Skeletal muscle cell (primary cell): Measurements from ENCODE around the gene SPATA2.
"Not testable (repeated sequence)": the region's sequence is repeated elsewhere in the genome, so short reads cannot be mapped to it uniquely, and the experiment has no call there.

Experiments used
- DNase-seq: peaks from one replicate; pipeline ENCODE4 v3.0.0-alpha.2; 2010; ENCODE audit warnings: low read depth
- H3K4me3 ChIP-seq: 2 replicates; pipeline ENCODE4 v1.5.1; 2011; ENCODE audit warnings: low read depth, mild to moderate bottlenecking, control low read depth, low read length, moderate library complexity

Gene SPATA2

GRCh38 chr20:49867453-49868215, 47.7 kb downstream of the SPATA2 start:
- DNase-seq = no peak
- no peak overlapping the region for H3K4me3 ChIP-seq

GRCh38 chr20:49866051-49866450, 49.3 kb downstream of the SPATA2 start:
- peak; percentile 31 for DNase-seq
- no peak overlapping the region for H3K4me3 ChIP-seq

GRCh38 chr20:49865559-49865958, 49.8 kb downstream of the SPATA2 start:
- no peak for DNase-seq

GRCh38 chr20:49863666-49864065, 51.7 kb downstream of the SPATA2 start:
- no peak for DNase-seq
- H3K4me3 ChIP-seq = no peak overlapping the region

More at GRCh38 chr20:49865559-49865958, 49.8 kb downstream of the SPATA2 start:
- H3K4me3 ChIP-seq = no peak overlapping the region

GRCh38 chr20:49862607-49863200, 52.6 kb downstream of the SPATA2 start:
- no peak for DNase-seq
- no peak overlapping the region for H3K4me3 ChIP-seq

GRCh38 chr20:49861232-49861631, 54.1 kb downstream of the SPATA2 start:
- not testable (repeated sequence) for H3K4me3 ChIP-seq, DNase-seq

GRCh38 chr20:49859807-49860206, 55.5 kb downstream of the SPATA2 start:
- no peak overlapping the region for H3K4me3 ChIP-seq
- DNase-seq = no peak

GRCh38 chr20:49859011-49859410, 56.3 kb downstream of the SPATA2 start:
- no peak for DNase-seq
- no peak overlapping the region for H3K4me3 ChIP-seq

- no peak overlapping the region for H3K4me3 ChIP-seq
- DNase-seq = no peak
These were observed 57.2 kb downstream of the SPATA2 start for GRCh38 chr20:49858076-49858585.

GRCh38 chr20:49856904-49857303, 58.4 kb downstream of the SPATA2 start:
- no peak overlapping the region for H3K4me3 ChIP-seq
- DNase-seq = no peak

GRCh38 chr20:49854190-49854875, 61.0 kb downstream of the SPATA2 start:
- DNase-seq = no peak
- no peak overlapping the region for H3K4me3 ChIP-seq

- H3K4me3 ChIP-seq = no peak overlapping the region
- peak; percentile 51 for DNase-seq
These were observed 61.7 kb downstream of the SPATA2 start for GRCh38 chr20:49853640-49854039.
